GM21786 (cell line): ENCODE measurements around the gene CUX1.
"Not testable (repeated sequence)": the region's sequence is repeated elsewhere in the genome, so short reads cannot be mapped to it uniquely, and the experiment has no call there.

Experiments
- ATAC-seq: cut with Tn5 transposase; IDR thresholded peaks from one replicate; pipeline ENCODE4 v1.9.1; 2021; ENCODE audit not compliant: unreplicated experiment

The CUX1 gene

DNA sequence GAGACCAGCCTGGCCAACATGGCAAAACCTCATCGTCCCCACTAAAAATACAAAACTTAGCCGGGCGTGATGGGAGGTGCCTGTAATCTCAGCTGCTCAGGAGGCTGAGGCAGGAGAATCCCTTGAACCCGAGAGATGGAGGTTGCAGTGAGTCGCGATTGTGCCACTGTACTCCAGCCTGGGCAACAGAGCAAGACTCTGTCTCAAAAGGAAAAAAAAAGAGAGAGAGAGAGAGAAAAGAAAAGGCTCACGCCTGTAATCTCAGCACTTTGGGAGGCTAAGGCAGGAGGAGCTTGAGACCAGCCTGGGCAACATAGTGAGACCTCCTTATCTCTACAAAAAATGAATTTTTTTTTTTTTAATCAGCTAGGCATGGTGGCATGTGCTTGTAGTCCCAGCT, 157.6 kb downstream of the CUX1 start:
- ATAC-seq = no peak

GRCh38 chr7:101976411-101976810, 159.0 kb downstream of the CUX1 start:
- no peak for ATAC-seq

DNA sequence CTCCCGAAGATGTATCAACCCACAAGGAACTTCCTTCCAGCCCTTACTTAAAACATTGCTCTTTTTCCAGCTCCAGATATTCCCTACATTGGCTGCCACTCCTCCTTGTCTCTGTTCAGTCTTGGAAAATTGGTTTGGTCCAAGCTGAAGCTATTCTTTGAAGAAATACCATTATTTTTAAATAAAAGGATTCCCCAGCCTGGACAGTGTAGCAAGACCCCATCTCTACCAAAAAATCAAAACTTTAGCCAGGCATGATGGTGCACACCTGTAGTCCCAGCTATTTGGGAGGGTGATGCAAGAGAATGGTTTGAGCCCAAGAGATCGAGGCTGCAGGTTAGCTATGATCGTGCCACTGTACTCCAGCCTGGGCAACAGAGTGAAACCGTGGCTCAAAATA, 159.8 kb downstream of the CUX1 start:
- no peak for ATAC-seq

- ATAC-seq = no peak
These were observed 161.3 kb downstream of the CUX1 start for GRCh38 chr7:101978683-101979082.

DNA sequence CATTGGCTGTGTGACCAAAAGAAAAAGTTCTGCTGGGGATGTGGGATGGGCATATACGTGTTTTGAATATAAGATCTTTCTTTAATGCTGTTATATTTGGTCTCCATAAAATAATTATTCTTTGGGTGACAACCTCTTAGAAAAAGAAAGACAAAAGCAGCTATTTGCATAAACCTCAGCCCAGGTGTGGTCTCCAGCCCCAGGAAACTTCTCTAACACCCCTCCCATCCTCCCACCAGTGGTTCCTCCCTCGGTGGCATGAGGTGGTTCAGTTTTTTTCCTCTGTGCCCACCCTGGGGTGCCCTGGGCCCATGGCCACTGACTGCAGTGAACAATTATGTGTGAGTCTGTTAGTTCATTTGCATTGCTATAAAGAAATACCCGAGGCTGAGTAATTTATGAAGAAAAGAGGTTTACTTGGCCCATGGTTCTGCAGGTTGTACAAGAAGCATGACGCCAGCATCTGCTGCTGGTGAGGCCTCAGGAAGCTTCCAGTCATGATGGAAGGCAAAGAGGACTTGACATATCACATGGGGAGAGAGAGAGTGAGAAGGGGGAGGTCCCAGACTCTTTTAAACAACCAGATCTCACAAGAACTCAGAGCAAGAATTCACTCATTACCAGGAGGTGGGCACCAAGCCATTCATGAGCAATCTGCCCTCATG, 165.9 kb downstream of the CUX1 start:
- no peak for ATAC-seq

DNA sequence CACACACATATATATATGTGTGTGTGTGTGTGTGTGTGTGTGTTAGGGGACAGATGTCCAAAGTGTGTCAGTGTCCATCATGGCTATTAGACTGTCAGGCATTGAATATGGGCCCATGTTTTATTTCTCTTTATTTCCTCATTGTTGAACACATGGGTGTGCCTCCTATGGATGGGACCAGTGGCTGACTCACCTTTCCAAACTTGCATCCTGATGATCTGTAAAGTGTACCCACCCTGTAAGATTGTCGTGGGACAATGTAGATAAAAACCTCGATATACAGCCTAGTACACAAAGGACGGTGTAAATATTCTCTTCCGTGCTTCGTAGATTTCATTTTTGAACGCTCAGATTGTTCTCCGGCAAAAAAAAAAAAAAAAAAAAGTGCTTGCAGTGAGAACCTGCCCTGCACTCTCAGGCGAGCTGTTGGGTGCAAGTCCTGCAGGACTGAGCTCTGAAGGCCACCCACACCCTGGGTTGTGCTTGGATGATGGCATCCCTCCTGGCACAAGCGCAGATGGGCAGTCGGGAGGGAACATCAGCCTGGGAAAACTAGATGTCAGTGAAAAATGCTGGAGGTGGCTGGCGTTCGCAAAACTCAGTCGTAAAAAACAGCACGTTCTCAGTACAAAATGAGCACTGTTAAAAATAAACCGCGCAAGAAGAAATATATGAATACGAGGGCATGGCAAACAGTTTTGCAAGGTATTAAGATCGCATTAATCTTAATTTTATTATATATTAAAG, 166.9 kb downstream of the CUX1 start:
- ATAC-seq = no peak

- ATAC-seq = no peak
These were observed 167.9 kb downstream of the CUX1 start for GRCh38 chr7:101985057-101985902.

GRCh38 chr7:101985903-101986734, 168.7 kb downstream of the CUX1 start:
- no peak for ATAC-seq

DNA sequence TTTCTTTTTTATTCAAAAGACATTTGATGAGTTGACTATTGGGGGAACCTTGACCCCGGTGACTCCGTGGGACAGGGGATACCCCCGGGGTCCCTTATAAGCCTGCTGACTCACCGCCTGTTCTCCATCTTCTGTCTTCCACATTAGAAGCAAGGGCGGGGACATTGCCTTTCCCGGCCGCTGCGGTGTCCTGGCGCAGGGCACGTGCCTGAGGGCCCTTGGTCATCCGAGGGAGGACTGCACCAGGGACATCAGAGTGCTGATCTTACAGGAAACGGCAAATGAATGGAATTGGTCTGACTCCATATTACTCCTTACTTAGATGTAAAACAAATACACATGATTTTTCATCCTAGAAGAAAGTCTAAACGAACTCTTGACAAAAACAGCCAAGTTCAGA, 170.1 kb downstream of the CUX1 start:
- no peak for ATAC-seq

GRCh38 chr7:101988060-101988459, 170.6 kb downstream of the CUX1 start:
- ATAC-seq = not testable (repeated sequence)

GRCh38 chr7:101988513-101988912, 171.1 kb downstream of the CUX1 start:
- no peak for ATAC-seq

DNA sequence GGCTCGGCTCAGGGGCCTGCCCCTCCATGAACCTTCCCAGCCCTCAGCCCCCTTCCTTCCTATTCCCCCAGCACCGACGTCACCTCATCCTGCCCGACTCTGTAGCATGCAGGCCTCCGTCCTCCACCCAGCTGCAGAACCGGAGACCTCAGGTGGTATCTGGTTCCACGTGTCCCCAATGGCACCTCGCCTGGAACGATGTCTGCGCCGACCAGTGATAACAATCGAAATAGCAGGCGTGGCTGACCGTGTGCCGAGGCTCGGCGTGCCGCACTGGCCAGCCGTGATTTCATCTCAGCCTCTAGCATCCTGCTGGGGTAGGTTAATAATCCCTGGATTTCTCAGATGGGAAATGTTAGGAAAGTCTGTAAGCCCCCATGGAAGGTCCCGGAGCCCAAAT, 171.7 kb downstream of the CUX1 start:
- ATAC-seq = no peak

DNA sequence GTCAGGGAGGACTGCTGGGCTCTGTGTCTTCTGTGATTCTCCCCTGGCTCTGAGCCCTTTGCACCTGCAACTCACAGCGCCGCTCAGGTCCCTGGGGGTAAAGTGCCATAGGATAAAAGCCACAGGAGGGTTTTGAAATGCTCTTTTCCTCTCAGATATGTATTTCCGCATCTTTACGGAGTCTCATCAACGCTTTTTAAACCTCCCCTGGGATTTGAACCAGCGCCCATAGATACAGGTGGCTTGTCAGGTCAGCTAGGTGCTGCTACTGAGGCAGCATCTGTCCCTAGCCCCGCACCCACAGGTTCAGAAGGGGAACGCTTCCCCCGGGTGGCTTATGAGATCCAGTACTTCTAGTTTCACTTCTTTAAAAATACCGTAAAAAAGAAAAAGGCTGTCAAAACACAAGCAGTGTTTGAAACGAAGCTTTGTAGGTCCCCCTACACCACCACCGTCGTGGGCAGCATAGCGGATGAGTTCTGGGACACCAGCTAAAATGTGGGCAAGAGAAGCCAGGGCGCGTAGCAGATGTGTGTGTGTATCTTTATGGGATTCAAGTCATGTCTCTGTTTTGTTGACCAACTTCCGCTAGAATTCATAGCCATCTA, 173.5 kb downstream of the CUX1 start:
- peak; percentile 89 for ATAC-seq

GRCh38 chr7:101991860-101992259, 174.4 kb downstream of the CUX1 start:
- ATAC-seq = no peak

GRCh38 chr7:101993311-101993710, 175.9 kb downstream of the CUX1 start:
- no peak for ATAC-seq

- no peak for ATAC-seq
These were observed 177.7 kb downstream of the CUX1 start for GRCh38 chr7:101995121-101995520.

DNA sequence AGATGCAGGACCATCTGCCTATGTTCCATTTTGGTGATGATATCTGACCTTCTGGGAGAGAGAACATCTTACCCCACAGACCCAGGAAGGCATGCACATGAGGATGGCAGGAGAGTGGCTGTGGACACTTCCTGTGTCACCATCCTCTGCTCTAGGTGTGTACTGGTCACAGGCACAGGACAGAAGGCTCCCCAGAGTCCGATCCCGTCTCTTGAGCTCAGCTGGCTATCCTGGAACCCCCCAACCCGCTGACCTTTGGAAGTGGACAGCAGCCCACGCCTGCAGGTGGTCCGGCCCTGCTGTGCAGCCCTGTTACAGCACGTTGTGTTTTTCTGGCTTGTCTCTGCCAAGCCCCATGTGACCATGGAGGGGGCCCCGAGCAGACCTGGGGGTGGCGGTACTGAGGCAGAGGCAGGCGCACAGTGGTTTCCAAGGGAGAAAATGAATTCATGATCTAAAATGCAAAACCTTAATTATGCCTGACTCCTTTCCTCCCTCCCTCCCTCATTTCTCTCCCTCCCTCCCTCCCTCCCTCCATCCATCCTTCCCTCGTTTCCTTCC, 178.8 kb downstream of the CUX1 start:
- no peak for ATAC-seq

DNA sequence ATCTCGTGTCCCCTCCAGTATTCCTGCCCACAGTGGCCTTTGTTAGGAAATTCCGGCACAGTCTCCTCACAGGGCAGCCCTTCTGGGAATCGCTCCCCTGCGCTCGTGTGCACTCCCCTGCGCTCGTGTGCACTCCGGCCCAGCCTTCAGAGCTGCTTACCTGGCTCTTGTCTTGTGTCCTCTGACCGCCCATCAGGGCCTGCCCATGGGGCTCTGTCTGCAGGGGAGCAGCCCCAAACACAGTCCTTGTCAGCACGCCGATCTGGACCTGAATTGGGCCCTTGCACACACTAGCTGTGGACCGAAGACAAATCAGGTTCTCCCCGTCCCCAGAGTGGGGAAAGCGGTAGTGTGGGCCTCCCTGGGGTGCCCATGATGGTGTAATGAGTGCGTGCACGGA, 179.4 kb downstream of the CUX1 start:
- no peak for ATAC-seq

DNA sequence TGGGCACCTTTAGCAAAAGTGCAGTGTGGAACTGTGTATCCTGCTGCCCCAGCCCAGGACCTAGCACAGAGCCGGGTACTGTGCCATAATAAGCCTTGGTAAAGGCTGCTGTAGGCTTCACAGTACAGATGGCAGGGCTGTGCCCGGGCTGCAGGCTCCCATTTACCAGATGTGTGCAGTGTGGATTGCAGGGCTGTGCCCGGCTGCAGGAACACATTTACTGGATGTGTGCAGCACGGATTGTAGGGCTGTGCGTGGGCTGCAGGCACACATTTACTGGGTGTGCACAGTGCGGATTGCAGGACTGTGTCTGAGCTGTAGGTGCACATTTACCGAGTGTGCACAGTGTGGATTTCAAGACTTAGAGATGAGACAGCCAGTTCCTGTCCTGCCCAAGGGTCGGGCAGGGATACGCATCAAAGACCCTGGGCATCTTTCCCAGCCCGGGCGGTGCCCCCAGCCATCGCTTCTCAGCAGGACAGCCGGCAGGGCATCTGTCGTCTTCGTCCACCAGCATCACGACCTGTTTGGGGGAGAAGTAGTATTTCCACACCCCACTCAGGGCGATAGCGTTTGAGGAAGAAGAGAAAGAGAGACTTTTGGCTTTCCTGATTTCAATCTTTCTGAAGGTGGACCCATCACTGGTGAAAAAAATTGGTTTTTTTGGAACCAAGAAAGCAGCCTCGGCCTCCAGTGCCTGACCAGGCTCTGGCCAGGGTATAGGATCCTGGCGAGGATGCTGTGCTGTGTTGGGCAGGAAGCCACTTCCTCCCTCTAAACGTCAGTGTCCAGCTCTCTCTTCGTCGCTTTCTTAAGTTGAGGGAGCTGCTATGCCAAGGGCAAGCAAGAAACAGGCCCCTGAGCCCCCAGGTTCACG, 180.8 kb downstream of the CUX1 start:
- no peak for ATAC-seq
